Natural killer cell (primary cell): ENCODE results near the gene DDRGK1. TPM values are rescaled to one million over a fixed set of nuclear protein-coding genes. Genes with fewer than 3 reads are reported as not detected.

Experiments used
- ATAC-seq, 3 donors: fragments of 150-1000 bp in 2 of 3; fragments of 200-7000 bp in 1 of 3; cut with Tn5 transposase; 1 replicate in 1 of 3; 2 replicates in 2 of 3; pipeline ENCODE4 v1.10.0; 2021; ENCODE audit warnings: mild to moderate bottlenecking in 2 of 3, moderate library complexity in 2 of 3
- DNase-seq, 2 donors: peaks; one replicate each; pipeline versions ENCODE4 v3.0.0 to v3.0.0-alpha.2; 2013 to 2021; ENCODE audit warnings: mixed read lengths in 1 of 2
- H3K27ac ChIP-seq: one replicate; pipeline ENCODE4 v1.5.1; 2013; ENCODE audit warnings: mild to moderate bottlenecking, low read length
- H3K27me3 ChIP-seq: one replicate; pipeline ENCODE4 v1.6.1; 2013; ENCODE audit warnings: low read length; ENCODE audit not compliant: control insufficient read depth, insufficient read depth
- H3K36me3 ChIP-seq: one replicate; pipeline ENCODE4 v1.6.1; 2013; ENCODE audit warnings: low read length; ENCODE audit not compliant: control insufficient read depth, insufficient read depth
- H3K4me1 ChIP-seq: one replicate; pipeline ENCODE4 v1.6.1; 2013; ENCODE audit warnings: low read length; ENCODE audit not compliant: control insufficient read depth, insufficient read depth
- H3K4me3 ChIP-seq: one replicate; pipeline ENCODE4 v1.5.1; 2013; ENCODE audit warnings: low read length
- H3K9me3 ChIP-seq: one replicate; pipeline ENCODE4 v1.6.1; 2013; ENCODE audit warnings: low read length; ENCODE audit not compliant: control insufficient read depth, insufficient read depth
- H3K27ac Mint-ChIP-seq, 2 donors: one replicate each; pipeline ENCODE4 v1.8.0; 2022; ENCODE audit warnings: mild to moderate bottlenecking in 2 of 2, mixed read lengths in 2 of 2, moderate library complexity in 1 of 2
- H3K27me3 Mint-ChIP-seq, 2 donors: one replicate each; pipeline ENCODE4 v1.8.0; 2022; ENCODE audit warnings: low read depth in 2 of 2, mixed read lengths in 2 of 2
- H3K36me3 Mint-ChIP-seq: one replicate; pipeline ENCODE4 v1.8.0; 2022; ENCODE audit warnings: mixed read lengths
- H3K4me1 Mint-ChIP-seq, 2 donors: one replicate each; pipeline ENCODE4 v1.8.0; 2022; ENCODE audit warnings: mixed read lengths in 2 of 2
- H3K4me3 Mint-ChIP-seq: one replicate; pipeline ENCODE4 v1.8.0; 2022; ENCODE audit warnings: mild to moderate bottlenecking, moderate library complexity, mixed read lengths
- H3K9me3 Mint-ChIP-seq, 2 donors: one replicate each; pipeline ENCODE4 v1.8.0; 2022; ENCODE audit warnings: mixed read lengths in 2 of 2
- CTCF ChIP-seq: fragments of 200-600 bp; IDR thresholded peaks from one replicate; pipeline ENCODE4 v1.8.0; 2022; ENCODE audit warnings: antibody characterized with exemption
- WGBS: methylation state at CpG from one replicate; pipeline ENCODE4 v1.1.7; 2013; ENCODE audit warnings: missing lambda C conversion rate; ENCODE audit not compliant: insufficient coverage; 5-methylcytosine and 5-hydroxymethylcytosine counted together
- intact Hi-C: fragments of 100-400 bp; cut with micrococcal nuclease; formaldehyde crosslinking; loops from one replicate; pipeline ENCODE4 v1.14.2; 2022
- total RNA-seq, 4 donors: library from RNA; stranded (reverse); fragments of 120-200 nt in 1 of 4; gene quantifications; one replicate each; pipeline versions ENCODE4 v1.2.3 to v1.2.4, GENCODE V29; 2013 to 2022

DDRGK1 gene
- total RNA-seq, 3 donors from 2014 or later (not counting 1 experiment from before 2014, with no cell fraction given), result 47.8 to 52.6 (median 52.4) TPM

- H3K36me3 Mint-ChIP-seq, result no peaks in the 10 kb centered on the region
- H3K9me3 Mint-ChIP-seq, result no peaks in the 10 kb centered on the region
- 95% methylated on average over 7 of the region's 7 CpGs for WGBS
- no peak overlapping the region for H3K4me3 ChIP-seq
- ATAC-seq (no peak), DNase-seq (no peak)
- peaks cover 68% of the 10 kb centered on the region for H3K36me3 ChIP-seq
- H3K9me3 ChIP-seq, result no peaks in the 10 kb centered on the region
- H3K27me3 ChIP-seq, result no peaks in the 10 kb centered on the region
- no peak overlapping the region for H3K4me3 Mint-ChIP-seq
- no peaks in the 10 kb centered on the region for H3K4me1 ChIP-seq
- no peak overlapping the region for H3K27ac ChIP-seq
- TF ChIP-seq CTCF, result no peak
- no peaks in the 10 kb centered on the region for H3K27me3 Mint-ChIP-seq
- H3K4me1 Mint-ChIP-seq, result peaks cover 0 to 16% of the 10 kb centered on the region in 2 donors
- H3K27ac Mint-ChIP-seq, result peak overlapping the region; percentile 7 to 81
- intact Hi-C loops, result no loop called here
Measured at GRCh38 chr20:3195590-3196237, 8.8 kb downstream of the DDRGK1 start.

GRCh38 chr20:3194617-3195280 lies 9.7 kb downstream of the DDRGK1 start:
- H3K27ac Mint-ChIP-seq, result peak overlapping the region in 1 of 2 donors; percentile 81
- intact Hi-C loops, result no loop called here

GRCh38 chr20:3193806-3194616 lies 10.5 kb downstream of the DDRGK1 start:
- 97% methylated on average over 14 of the region's 14 CpGs for WGBS
- peaks cover 72% of the 10 kb centered on the region for H3K36me3 ChIP-seq
- Mint-ChIP-seq H3K4me3 (no peak overlapping the region), H3K36me3 (no peaks in the 10 kb centered on the region), H3K9me3 (no peaks in the 10 kb centered on the region), H3K27ac (no peak overlapping the region), H3K4me1 (peaks cover 0 to 9% of the 10 kb centered on the region in 2 donors), H3K27me3 (no peaks in the 10 kb centered on the region)
- H3K27ac ChIP-seq, result no peak overlapping the region
- no peaks in the 10 kb centered on the region for H3K4me1 ChIP-seq
- no peak overlapping the region for H3K4me3 ChIP-seq
- intact Hi-C loops, result no loop called here
- DNase-seq, result no peak
- ATAC-seq, result no peak
- no peaks in the 10 kb centered on the region for H3K9me3 ChIP-seq
- no peak for TF ChIP-seq CTCF
- no peaks in the 10 kb centered on the region for H3K27me3 ChIP-seq

More at GRCh38 chr20:3194617-3195280, 9.7 kb downstream of the DDRGK1 start:
- ATAC-seq, result peak in 1 of 3 donors; percentile 35
- Mint-ChIP-seq H3K36me3 (no peaks in the 10 kb centered on the region), H3K4me3 (no peak overlapping the region), H3K27me3 (no peaks in the 10 kb centered on the region), H3K4me1 (peaks cover 0 to 12% of the 10 kb centered on the region in 2 donors), H3K9me3 (no peaks in the 10 kb centered on the region)
- peaks cover 71% of the 10 kb centered on the region for H3K36me3 ChIP-seq
- no peak for TF ChIP-seq CTCF
- no peak for DNase-seq
- H3K9me3 ChIP-seq, result no peaks in the 10 kb centered on the region
- 97% methylated on average over 10 of the region's 10 CpGs for WGBS
- no peaks in the 10 kb centered on the region for H3K4me1 ChIP-seq
- H3K4me3 ChIP-seq, result no peak overlapping the region
- no peak overlapping the region for H3K27ac ChIP-seq
- no peaks in the 10 kb centered on the region for H3K27me3 ChIP-seq
